Measurements from ENCODE around the gene NUP205. TPM values are rescaled to one million over a fixed set of nuclear protein-coding genes. Genes with fewer than 3 reads are reported as not detected.

NUP205 gene, protein sequence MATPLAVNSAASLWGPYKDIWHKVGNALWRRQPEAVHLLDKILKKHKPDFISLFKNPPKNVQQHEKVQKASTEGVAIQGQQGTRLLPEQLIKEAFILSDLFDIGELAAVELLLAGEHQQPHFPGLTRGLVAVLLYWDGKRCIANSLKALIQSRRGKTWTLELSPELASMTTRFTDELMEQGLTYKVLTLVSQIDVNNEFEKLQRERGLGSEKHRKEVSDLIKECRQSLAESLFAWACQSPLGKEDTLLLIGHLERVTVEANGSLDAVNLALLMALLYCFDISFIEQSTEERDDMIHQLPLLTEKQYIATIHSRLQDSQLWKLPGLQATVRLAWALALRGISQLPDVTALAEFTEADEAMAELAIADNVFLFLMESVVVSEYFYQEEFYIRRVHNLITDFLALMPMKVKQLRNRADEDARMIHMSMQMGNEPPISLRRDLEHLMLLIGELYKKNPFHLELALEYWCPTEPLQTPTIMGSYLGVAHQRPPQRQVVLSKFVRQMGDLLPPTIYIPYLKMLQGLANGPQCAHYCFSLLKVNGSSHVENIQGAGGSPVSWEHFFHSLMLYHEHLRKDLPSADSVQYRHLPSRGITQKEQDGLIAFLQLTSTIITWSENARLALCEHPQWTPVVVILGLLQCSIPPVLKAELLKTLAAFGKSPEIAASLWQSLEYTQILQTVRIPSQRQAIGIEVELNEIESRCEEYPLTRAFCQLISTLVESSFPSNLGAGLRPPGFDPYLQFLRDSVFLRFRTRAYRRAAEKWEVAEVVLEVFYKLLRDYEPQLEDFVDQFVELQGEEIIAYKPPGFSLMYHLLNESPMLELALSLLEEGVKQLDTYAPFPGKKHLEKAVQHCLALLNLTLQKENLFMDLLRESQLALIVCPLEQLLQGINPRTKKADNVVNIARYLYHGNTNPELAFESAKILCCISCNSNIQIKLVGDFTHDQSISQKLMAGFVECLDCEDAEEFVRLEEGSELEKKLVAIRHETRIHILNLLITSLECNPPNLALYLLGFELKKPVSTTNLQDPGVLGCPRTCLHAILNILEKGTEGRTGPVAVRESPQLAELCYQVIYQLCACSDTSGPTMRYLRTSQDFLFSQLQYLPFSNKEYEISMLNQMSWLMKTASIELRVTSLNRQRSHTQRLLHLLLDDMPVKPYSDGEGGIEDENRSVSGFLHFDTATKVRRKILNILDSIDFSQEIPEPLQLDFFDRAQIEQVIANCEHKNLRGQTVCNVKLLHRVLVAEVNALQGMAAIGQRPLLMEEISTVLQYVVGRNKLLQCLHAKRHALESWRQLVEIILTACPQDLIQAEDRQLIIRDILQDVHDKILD (N-terminal part only)
- 70.5 TPM for polyA plus RNA-seq (2012; ENCODE audit: missing spikeins)

DNA sequence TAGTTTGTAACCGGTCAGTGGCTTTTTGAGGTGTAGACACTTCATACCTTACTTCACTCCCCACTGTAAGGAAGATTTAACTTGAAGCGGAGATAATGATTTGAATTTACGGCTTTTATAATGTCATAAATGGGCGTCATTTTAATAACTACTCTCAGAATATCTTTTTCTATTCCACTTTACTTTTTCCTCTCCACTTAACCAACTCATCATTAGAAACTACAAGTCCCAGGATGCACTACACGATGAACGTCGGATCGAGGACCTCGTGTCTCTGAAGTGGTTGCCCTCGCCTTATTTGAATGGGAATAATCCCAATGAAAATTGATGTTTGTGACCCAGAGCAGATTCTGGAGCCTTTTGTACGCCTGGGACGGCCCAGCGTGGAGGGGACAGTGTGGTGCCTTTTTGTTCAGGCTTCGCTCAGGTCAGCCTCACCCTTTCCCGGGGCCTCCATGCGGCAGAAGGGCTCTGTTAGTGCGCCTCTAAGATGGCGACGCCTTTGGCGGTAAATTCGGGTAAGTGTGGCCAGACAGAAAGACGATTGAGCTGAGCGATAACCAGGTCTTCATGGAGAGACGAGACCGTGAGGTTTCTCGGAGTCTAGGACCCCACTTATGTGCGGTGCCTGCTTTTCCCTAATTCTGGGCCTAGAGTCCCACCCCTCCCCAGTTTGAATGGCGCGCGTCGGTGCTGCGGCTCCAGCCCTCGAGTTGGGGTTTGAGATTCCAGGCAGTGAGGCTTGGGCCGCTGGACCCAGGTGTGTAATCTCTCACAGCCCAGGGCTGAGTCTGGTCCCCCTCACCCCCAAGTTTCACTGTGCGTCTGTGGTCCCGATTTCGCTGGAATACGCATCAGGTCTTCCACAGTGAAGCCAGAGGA lies at the start of gene NUP205:
NUP205 (plus strand) TSS at position 463 of the 882 bp plus-strand sequence; CDS start at position 491, 28 bp downstream.
- DNase-seq (ENCODE audit: insufficient read length) = peak; percentile 57
- TF ChIP-seq POLR2AphosphoS5 (IDR thresholded peaks at IDR 0.05; ENCODE audit: low read depth, low read length) (peak; percentile 90), POLR2A (IDR thresholded peaks at IDR 0.05; ENCODE audit: low read depth, low read length) (peak; percentile 91), TAF1 (IDR thresholded peaks at IDR 0.05; ENCODE audit: borderline replicate concordance, low read depth, low read length) (peak; percentile 87)
- FAIRE-seq = peak; percentile 92

DNA sequence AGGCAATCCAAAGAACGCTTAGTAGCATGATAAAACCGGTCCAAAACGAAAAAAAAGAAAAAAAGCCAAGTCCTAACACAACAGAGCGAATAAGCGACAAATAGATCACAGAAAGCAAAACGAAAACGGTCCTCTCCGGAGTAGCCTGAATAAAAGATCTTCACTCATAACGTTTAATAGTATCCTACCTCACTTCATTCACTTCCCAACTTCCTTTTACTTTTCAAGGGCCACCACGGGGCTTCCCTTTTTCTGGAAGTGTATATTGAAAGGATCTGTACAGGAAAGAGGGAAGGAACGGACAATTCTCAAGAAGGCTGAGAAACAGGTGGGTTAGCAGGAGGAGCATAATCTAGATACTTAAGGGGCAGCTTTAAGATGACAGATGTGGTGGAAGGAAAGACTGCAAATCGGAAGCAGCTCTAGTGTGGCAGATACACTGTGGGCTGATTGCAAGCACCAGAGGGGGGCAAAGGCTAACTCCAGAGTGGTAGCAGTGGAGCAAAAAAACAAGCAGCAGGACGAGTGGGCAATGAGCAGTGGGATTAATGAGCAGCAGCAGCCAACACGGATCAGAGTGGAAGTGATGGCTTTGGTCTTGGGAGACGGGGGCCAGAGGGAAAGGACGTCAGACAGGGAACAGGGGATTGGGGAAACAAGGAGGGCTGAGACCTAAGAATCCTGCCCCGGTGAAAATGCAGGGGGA lies 48.7 kb upstream of the NUP205 start:
- FAIRE-seq = peak; percentile 27
- no peak for DNase-seq (ENCODE audit: insufficient read length)
- TF ChIP-seq TAF1 (IDR thresholded peaks at IDR 0.05; ENCODE audit: borderline replicate concordance, low read depth, low read length) (no peak), POLR2AphosphoS5 (IDR thresholded peaks at IDR 0.05; ENCODE audit: low read depth, low read length) (no peak), POLR2A (IDR thresholded peaks at IDR 0.05; ENCODE audit: low read depth, low read length) (no peak)

DNA sequence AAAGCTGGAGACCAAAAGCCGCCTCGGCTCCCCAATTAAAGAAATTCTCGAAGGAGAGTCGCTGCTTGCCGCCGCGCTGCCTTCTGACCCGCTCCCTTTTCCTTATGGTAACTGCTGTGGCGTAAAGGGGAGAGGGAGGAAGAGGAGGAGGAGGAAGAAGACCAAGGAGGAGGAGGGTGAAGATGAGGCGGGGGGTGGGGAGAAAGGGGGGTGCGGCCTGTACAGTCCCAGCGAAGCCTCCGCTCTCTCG lies 48.2 kb upstream of the NUP205 start:
- FAIRE-seq (no peak), DNase-seq (ENCODE audit: insufficient read length) (no peak)
- no peak for TF ChIP-seq TAF1 (IDR thresholded peaks at IDR 0.05; ENCODE audit: borderline replicate concordance, low read depth, low read length)
- TF ChIP-seq POLR2AphosphoS5 (IDR thresholded peaks at IDR 0.05; ENCODE audit: low read depth, low read length) = 0 out of 2 replicates have a peak, but pooled peaks have one; percentile 13
- 0 out of 2 replicates have a peak, but pooled peaks have one; percentile 9 for TF ChIP-seq POLR2A (IDR thresholded peaks at IDR 0.05; ENCODE audit: low read depth, low read length)

DNA sequence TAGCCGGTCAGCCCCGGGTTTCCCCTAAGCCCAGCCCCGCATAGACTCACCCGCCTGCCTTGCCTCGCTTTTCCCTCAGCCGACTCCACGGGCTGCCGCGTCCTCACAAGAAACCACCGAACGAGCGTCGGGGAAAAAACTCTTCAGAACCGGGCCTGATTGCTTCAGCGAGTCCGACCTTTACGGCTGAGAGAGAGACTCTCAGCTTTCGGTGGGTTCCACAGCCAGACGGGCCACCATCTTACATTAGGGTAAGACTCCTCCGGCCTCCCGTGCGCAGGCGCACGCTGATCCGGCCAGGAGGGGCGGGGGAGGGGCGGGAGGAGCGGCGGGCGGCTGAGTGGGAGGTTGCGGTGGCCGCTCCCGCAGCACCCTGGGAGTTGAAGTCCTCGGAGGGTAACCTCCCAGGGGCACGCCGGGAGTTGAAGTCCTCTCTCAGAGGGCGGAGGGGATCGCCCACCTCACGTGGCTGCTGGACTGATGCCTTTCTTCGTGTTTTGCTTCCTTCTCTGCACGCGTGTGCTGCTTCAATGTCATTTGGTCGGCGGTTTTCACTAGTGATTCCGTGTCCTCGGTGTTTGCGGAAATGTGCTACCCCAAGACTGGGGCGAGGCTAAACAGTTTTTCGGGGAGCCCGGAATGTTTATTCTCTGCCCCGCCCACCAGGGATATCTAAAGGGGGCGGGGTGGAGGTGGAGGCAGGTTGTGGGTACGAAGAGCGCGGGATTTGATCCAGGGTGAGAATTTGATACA lies 47.7 kb upstream of the NUP205 start, which contains the start of gene CNOT4:
CNOT4 (minus strand) TSS at position 264 of the 753 bp plus-strand sequence. CDS start 71,771 bp downstream, outside the sequence.
- DNase-seq (ENCODE audit: insufficient read length) (peak; percentile 86), FAIRE-seq (peak; percentile 91)
- peak; percentile 83 for TF ChIP-seq POLR2AphosphoS5 (IDR thresholded peaks at IDR 0.05; ENCODE audit: low read depth, low read length)
- peak; percentile 78 for TF ChIP-seq TAF1 (IDR thresholded peaks at IDR 0.05; ENCODE audit: borderline replicate concordance, low read depth, low read length)
- peak; percentile 94 for TF ChIP-seq POLR2A (IDR thresholded peaks at IDR 0.05; ENCODE audit: low read depth, low read length)

DNA sequence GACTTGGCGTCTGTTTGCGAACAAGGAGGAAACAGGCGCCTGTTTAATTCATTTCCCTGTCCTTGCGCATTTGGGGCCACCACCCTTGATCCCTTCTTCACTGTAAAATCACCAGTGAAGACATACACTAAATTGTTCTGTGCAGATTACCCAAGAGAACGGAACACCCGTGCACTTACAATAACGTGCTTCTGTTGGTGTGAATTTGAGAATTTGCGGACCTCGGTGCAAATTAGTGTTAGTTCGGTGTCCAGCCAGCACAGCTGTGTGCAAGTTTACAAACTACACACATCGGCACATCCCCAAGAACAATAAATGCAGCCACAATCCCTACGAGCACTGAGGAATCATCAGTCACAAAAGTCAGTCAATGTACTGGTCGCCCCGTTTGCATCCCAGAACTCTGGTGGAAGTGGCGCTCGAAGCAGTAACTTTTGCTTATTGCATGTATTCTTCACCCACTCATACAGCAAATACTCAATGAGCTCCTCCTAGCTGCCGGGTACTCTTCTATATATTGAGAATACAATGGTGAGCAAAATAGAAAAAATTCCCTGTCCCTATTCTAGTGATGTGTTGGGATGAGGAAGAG lies 47.0 kb upstream of the NUP205 start:
- FAIRE-seq = peak; percentile 27
- no peak for DNase-seq (ENCODE audit: insufficient read length)
- TF ChIP-seq POLR2AphosphoS5 (IDR thresholded peaks at IDR 0.05; ENCODE audit: low read depth, low read length) (no peak), TAF1 (IDR thresholded peaks at IDR 0.05; ENCODE audit: borderline replicate concordance, low read depth, low read length) (no peak), POLR2A (IDR thresholded peaks at IDR 0.05; ENCODE audit: low read depth, low read length) (no peak)

DNA sequence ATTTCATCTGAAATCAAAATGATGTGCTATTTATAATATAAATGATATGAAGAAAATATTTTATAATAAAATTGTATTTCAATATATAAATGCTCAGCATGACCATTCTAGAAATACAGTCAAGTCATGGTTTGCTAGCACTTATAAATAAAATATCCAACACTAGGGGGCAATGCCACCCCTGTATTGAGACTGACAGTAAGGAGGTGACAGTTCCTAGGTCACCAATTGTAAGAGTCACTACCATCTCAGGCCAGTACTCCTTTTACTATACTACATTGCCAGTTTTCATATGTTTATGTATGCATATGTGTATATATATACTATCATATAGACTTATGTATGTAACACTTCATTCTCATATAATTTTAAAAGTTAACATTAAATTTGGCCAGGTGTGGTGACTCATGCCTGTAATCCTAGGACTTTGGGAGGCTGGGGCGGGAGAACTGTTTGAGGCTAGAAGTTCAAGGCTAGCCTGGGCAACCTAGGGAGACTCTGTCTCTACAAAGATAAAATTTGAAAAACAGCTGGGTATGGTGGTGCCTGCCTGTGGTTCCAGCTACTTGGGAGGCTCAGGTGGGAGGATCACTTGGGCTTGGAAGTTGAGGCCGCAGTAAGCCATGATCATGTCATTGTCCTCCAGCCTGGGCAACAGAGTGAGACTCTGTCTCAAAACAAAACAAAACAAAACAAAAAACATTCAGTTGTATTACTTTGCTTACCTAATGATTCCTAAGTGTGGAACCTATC lies 45.4 kb upstream of the NUP205 start:
- FAIRE-seq = no peak

DNA sequence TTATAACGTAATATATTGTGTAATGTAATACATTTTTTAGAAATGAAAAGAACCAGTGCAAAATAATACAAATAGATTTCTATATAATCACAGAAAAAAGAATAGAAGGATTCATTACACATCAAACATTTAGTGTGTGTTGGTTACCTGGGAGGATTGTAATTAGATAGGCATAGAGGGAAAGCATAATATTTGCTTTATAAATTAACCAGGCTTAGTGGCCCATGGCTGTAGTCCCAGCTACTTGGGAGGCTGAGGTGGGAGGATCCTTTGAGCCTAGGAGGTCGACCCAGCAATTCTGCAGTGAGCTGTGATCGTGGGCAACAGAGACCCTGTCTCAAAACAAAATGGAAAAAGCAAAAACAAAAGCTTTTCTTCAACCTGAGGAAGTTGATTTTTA lies 42.9 kb upstream of the NUP205 start:
- no peak for DNase-seq (ENCODE audit: insufficient read length)
- TF ChIP-seq POLR2AphosphoS5 (IDR thresholded peaks at IDR 0.05; ENCODE audit: low read depth, low read length) = no peak
- no peak for TF ChIP-seq TAF1 (IDR thresholded peaks at IDR 0.05; ENCODE audit: borderline replicate concordance, low read depth, low read length)
- no peak for TF ChIP-seq POLR2A (IDR thresholded peaks at IDR 0.05; ENCODE audit: low read depth, low read length)
- FAIRE-seq = no peak

More for the DNA sequence above, 45.4 kb upstream of the NUP205 start:
- no peak for DNase-seq (ENCODE audit: insufficient read length)
- no peak for TF ChIP-seq POLR2AphosphoS5 (IDR thresholded peaks at IDR 0.05; ENCODE audit: low read depth, low read length)
- TF ChIP-seq TAF1 (IDR thresholded peaks at IDR 0.05; ENCODE audit: borderline replicate concordance, low read depth, low read length) = no peak
- TF ChIP-seq POLR2A (IDR thresholded peaks at IDR 0.05; ENCODE audit: low read depth, low read length) = no peak

DNA sequence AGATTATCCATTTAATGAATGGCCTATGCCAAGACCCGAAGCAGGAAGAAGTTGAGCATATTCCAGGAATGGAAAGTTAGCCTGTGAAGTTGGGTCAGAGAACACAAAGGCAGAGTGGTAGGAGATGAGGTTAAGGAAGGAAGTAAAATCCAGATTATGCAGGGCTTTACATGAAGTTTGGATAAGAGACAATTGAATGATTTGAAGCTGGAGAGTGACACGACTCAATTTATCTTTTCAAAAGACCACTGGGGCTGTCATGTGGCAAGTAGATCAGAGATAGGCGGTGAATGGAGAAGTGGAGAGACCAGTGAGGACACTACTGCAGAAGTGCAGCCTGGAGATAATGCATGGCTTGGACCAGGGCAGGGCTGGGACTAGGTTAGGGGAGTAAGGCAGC lies 40.7 kb upstream of the NUP205 start:
- FAIRE-seq = no peak
- TF ChIP-seq POLR2A (IDR thresholded peaks at IDR 0.05; ENCODE audit: low read depth, low read length) = no peak
- TF ChIP-seq POLR2AphosphoS5 (IDR thresholded peaks at IDR 0.05; ENCODE audit: low read depth, low read length) = no peak
- TF ChIP-seq TAF1 (IDR thresholded peaks at IDR 0.05; ENCODE audit: borderline replicate concordance, low read depth, low read length) = no peak
- DNase-seq (ENCODE audit: insufficient read length) = no peak

Data from GM12892 (cell line).